ENCODE results near the gene MSH5. TPM values are rescaled to one million over a fixed set of nuclear protein-coding genes. Genes with fewer than 3 reads are reported as not detected.

Gene MSH5
- total and polyA plus RNA-seq, 9 of the 15 experiments (the other 6 are each of a cell fraction or from before 2014, with no cell fraction given): 12.5 to 104 (median 46.6) TPM

DNA sequence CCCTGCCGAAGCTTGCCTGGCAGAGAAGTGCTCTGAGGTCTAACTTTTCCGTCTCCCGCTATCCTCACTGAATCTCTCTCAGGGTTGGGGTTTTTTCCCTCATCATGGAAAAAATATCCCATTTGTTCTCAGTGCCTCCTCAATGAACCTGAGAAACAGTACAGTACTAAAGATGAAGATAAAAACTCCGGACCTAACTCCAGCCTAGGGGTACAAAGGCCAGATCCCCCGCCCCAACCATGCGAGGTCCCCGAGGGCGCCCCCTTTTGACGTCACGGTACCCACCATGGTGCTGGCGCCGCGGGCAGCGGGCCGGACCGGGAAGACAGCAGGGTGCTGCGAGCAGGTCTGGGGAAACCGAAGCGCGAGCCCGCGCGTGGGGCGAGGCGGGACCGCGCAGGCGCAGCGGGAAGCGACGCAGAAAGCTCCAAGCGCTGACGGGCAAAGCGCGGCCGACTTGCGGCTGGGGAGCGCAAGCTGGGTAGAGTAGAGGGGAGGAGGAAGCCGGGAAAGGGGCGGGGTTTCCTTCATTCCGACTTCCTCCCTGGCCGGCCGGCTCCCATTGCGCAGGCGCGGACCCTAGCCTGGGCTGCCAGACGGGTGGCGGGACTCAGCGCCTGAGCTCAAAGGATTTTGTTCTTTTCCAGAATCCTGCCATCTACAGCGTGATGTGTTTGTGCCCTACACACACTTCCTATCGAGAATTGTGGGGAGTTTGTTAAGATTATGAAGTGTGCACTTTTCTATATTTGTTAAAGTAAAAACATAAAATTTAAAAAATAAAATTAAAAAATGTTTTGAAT, 66.9 kb downstream of the MSH5 start, which contains the start of gene LSM2 (continued):
- TF ChIP-seq, protein P1, sequence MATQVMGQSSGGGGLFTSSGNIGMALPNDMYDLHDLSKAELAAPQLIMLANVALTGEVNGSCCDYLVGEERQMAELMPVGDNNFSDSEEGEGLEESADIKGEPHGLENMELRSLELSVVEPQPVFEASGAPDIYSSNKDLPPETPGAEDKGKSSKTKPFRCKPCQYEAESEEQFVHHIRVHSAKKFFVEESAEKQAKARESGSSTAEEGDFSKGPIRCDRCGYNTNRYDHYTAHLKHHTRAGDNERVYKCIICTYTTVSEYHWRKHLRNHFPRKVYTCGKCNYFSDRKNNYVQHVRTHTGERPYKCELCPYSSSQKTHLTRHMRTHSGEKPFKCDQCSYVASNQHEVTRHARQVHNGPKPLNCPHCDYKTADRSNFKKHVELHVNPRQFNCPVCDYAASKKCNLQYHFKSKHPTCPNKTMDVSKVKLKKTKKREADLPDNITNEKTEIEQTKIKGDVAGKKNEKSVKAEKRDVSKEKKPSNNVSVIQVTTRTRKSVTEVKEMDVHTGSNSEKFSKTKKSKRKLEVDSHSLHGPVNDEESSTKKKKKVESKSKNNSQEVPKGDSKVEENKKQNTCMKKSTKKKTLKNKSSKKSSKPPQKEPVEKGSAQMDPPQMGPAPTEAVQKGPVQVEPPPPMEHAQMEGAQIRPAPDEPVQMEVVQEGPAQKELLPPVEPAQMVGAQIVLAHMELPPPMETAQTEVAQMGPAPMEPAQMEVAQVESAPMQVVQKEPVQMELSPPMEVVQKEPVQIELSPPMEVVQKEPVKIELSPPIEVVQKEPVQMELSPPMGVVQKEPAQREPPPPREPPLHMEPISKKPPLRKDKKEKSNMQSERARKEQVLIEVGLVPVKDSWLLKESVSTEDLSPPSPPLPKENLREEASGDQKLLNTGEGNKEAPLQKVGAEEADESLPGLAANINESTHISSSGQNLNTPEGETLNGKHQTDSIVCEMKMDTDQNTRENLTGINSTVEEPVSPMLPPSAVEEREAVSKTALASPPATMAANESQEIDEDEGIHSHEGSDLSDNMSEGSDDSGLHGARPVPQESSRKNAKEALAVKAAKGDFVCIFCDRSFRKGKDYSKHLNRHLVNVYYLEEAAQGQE (IDR thresholded peaks at IDR 0.05; ENCODE audit: borderline replicate concordance): peak; percentile 25; the same call in 1 of the 2 replicates
- TF ChIP-seq, protein P1 (CRISPR knock-in tag; IDR thresholded peaks at IDR 0.05; ENCODE audit: low read depth): peak; percentile 86
- TF ChIP-seq, protein P2, sequence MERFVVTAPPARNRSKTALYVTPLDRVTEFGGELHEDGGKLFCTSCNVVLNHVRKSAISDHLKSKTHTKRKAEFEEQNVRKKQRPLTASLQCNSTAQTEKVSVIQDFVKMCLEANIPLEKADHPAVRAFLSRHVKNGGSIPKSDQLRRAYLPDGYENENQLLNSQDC (CRISPR knock-in tag; IDR thresholded peaks at IDR 0.05): peak; percentile 79; the same call in 1 of the 2 replicates
- TF ChIP-seq RBM22 (IDR thresholded peaks at IDR 0.05; ENCODE audit: low read depth, low read length, poor library complexity, severe bottlenecking) (peak; percentile 61), SPI1 (IDR thresholded peaks at IDR 0.05; ENCODE audit: borderline replicate concordance, low read depth, low read length) (peak; percentile 99), TEAD2 (tag; IDR thresholded peaks at IDR 0.05) (0 out of 2 replicates have a peak, but pooled peaks have one; percentile 25), FIP1L1 (IDR thresholded peaks at IDR 0.05; ENCODE audit: low read depth, low read length, poor library complexity, severe bottlenecking) (peak; percentile 89), ZNF274 (IDR thresholded peaks at IDR 0.05; ENCODE audit: borderline replicate concordance, low read depth, low read length) (no peak), HDAC2 (IDR thresholded peaks at IDR 0.05) (peak; percentile 85), ZFPM2 (CRISPR knock-in tag; IDR thresholded peaks at IDR 0.05) (no peak), ERF (CRISPR knock-in tag; IDR thresholded peaks at IDR 0.05) (peak; percentile 10; the same call in 1 of the 2 replicates), DMBX1 (CRISPR knock-in tag; IDR thresholded peaks at IDR 0.05; ENCODE audit: borderline replicate concordance) (0 out of 2 replicates have a peak, but pooled peaks have one; percentile 13), ZNF764 (CRISPR knock-in tag; IDR thresholded peaks at IDR 0.05; ENCODE audit: low read depth) (no peak; the same call in 1 of the 2 replicates), MXI1 (IDR thresholded peaks at IDR 0.05; ENCODE audit: low read depth, low read length) (peak; percentile 55; the same call in 1 of the 2 replicates)
- TF ChIP-seq, protein P3, sequence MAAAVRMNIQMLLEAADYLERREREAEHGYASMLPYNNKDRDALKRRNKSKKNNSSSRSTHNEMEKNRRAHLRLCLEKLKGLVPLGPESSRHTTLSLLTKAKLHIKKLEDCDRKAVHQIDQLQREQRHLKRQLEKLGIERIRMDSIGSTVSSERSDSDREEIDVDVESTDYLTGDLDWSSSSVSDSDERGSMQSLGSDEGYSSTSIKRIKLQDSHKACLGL (CRISPR knock-in tag; IDR thresholded peaks at IDR 0.05; ENCODE audit: borderline replicate concordance, poor library complexity, severe bottlenecking): peak; percentile 83
- TF ChIP-seq, protein P4, sequence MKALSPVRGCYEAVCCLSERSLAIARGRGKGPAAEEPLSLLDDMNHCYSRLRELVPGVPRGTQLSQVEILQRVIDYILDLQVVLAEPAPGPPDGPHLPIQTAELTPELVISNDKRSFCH (CRISPR knock-in tag; IDR thresholded peaks at IDR 0.05): no peak
- TF ChIP-seq, protein P4 (tag; IDR thresholded peaks at IDR 0.05): peak; percentile 66; the same call in 1 of the 2 replicates
